ENCODE measurements around the gene PEDS1. TPM values are rescaled to one million over a fixed set of nuclear protein-coding genes. Genes with fewer than 3 reads are reported as not detected.

Gene PEDS1
- total and polyA plus RNA-seq, 2 of the 13 experiments (the other 11 are each of a cell fraction or from before 2014, with no cell fraction given), result 30.5 to 93.9 TPM

DNA sequence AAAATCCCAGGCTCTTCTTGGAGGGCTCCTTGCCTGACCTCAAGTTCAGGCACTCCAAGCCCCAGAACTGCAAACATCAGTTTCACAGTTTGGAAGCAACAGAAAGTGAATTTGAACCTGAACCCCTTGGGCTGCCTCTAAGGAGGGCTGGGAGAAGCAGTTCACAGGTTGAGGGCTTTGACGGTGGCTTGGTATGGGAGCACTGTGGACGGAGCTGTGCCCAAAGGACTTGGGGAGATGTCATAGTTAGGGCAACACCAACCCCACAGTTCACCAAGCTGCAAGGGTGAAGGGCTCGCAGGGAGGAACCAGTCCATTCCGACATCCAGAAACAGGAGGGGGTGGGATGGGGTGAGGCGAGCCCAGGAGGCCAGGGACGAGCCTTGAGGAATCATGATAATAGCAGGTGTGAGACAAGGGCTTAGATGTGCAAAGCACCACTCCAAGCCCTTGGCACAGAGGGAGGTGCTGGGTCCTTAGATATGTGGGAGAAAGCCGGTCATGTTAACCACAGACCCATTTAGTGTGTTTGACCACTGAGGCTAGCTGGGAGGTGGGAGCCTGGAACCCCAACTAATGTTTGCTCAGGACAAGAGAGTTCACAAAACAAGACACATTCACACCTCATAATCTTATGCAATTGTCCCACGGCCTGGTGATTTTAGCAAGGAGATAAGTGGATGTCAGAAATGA is 41.5 kb upstream of the PEDS1 start (continued):
- no peak for TF ChIP-seq ZBTB40 (IDR thresholded peaks at IDR 0.05)
- TF ChIP-seq ZBTB40 (CRISPR knock-in tag; IDR thresholded peaks at IDR 0.05), result peak; percentile 15; the same call in 1 of the 2 replicates
- 0 out of 2 replicates have a peak, but pooled peaks have one; percentile 12 for TF ChIP-seq TGIF2 (CRISPR knock-in tag; IDR thresholded peaks at IDR 0.05)
- peak; percentile 62 for TF ChIP-seq CCDC6 (CRISPR knock-in tag; IDR thresholded peaks at IDR 0.05)
- TF ChIP-seq ZNF703 (CRISPR knock-in tag; IDR thresholded peaks at IDR 0.05; ENCODE audit: borderline replicate concordance), result 0 out of 2 replicates have a peak, but pooled peaks have one; percentile 41
- peak; percentile 22 for TF ChIP-seq ASH2L (IDR thresholded peaks at IDR 0.05; ENCODE audit: insufficient read length, low read depth, low read length)
- TF ChIP-seq RBM22 (optimal IDR thresholded peaks at IDR 0.05; ENCODE audit: low read length), result peak; percentile 80
- no peak for TF ChIP-seq ZNF274 (CRISPR knock-in tag; IDR thresholded peaks at IDR 0.05)
- 0 out of 2 replicates have a peak, but pooled peaks have one; percentile 79 for TF ChIP-seq ATAD3A (CRISPR knock-in tag; IDR thresholded peaks at IDR 0.05)
- TF ChIP-seq HDAC6 (IDR thresholded peaks at IDR 0.05; ENCODE audit: low read depth, low read length), result no peak
- 0 out of 2 replicates have a peak, but pooled peaks have one; percentile 39 for TF ChIP-seq ATF2 (CRISPR knock-in tag; IDR thresholded peaks at IDR 0.05)
- TF ChIP-seq TSC22D2 (CRISPR knock-in tag; IDR thresholded peaks at IDR 0.05; ENCODE audit: borderline replicate concordance), result no peak; the same call in 1 of the 2 replicates
- 0 out of 2 replicates have a peak, but pooled peaks have one; percentile 9 for TF ChIP-seq RAD21 (CRISPR knock-in tag; IDR thresholded peaks at IDR 0.05)
- TF ChIP-seq SMAD1 (CRISPR knock-in tag; IDR thresholded peaks at IDR 0.05; ENCODE audit: borderline replicate concordance, low read depth), result 0 out of 2 replicates have a peak, but pooled peaks have one; percentile 29
- peak; percentile 49; the same call in 1 of the 2 replicates for TF ChIP-seq KDM2A (CRISPR knock-in tag; IDR thresholded peaks at IDR 0.05; ENCODE audit: borderline replicate concordance, low read depth)
- peak; percentile 97 for TF ChIP-seq PAF1 (CRISPR knock-in tag; IDR thresholded peaks at IDR 0.05)
- peak; percentile 50 for TF ChIP-seq ZNF18 (CRISPR knock-in tag; IDR thresholded peaks at IDR 0.05; ENCODE audit: insufficient replicate concordance)

Data from HepG2 (cell line).